HG02623 (cell line): Measurements from ENCODE around the gene XPO1.

Experiments used
- ATAC-seq: cut with Tn5 transposase; IDR thresholded peaks from one replicate; pipeline ENCODE4 v1.9.1; 2021; ENCODE audit warnings: moderate library complexity; ENCODE audit not compliant: unreplicated experiment

XPO1 gene

GRCh38 chr2:61435291-61435690 lies 102.9 kb downstream of the XPO1 start:
- ATAC-seq = no peak

GRCh38 chr2:61434314-61434713 lies 103.8 kb downstream of the XPO1 start:
- ATAC-seq = no peak

- no peak for ATAC-seq
Observed at GRCh38 chr2:61433606-61434005, 104.5 kb downstream of the XPO1 start.

DNA sequence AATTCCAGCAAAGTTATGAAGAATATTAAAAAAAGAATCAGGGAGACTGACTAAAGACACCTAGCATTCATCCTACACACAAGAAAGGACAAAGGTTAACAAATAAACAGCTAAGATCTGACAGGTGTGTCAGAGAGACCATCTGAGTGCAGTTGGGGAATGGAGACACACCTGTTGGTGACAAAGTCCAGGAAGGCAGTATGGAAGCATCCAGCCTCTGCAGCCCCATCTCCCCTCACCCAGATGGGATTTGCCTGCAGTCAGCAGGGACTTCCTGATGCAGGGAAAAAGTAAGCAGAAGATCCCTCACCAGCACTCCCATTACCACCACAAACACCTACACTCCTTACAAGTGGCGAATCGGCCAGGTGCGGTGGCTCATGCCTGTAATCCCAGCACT lies 105.2 kb downstream of the XPO1 start:
- no peak for ATAC-seq

DNA sequence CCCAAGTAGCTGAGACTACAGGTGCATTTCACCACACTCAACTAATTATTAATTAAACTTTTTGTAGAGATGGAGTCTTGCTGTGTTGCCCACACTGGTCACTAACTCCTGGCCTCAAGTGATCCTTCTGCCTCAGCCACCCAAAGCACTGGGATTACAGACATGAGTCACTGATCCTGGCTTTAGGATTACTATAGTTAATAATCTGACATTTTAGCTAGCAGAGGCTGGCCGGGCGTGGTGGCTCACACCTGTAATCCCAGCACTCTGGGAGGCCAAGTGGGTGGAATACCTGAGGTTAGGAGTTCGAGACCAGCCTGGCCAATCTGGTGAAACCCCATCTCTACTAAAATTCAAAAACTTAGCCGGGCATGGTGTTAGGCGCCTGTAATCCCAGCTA lies 106.8 kb downstream of the XPO1 start:
- no peak for ATAC-seq
